Breast epithelium (tissue), 4 donors: ENCODE data around the gene ZNF22. TPM values are rescaled to one million over a fixed set of nuclear protein-coding genes. Genes with fewer than 3 reads are reported as not detected.

Source experiments
- DNase-seq, 2 donors: peaks; one replicate each; pipeline ENCODE4 v3.0.0-alpha.2; 2019; ENCODE audit warnings: low spot score in 2 of 2
- H3K27ac ChIP-seq, 2 donors: fragments of 200-600 bp; sonication (generic) in 1 of 2; one replicate each; pipeline ENCODE4 v1.5.1; 2016 to 2019; ENCODE audit warnings: mild to moderate bottlenecking in 1 of 2
- H3K27me3 ChIP-seq, 2 donors: fragments of 200-600 bp; sonication (generic) in 1 of 2; one replicate each; pipeline versions ENCODE4 v1.5.1 to v1.6.0; 2017 to 2019; ENCODE audit warnings: control low read depth in 1 of 2, mild to moderate bottlenecking in 1 of 2
- H3K36me3 ChIP-seq: fragments of 200-600 bp; one replicate; pipeline ENCODE4 v1.5.1; 2019
- H3K4me1 ChIP-seq, 2 donors: fragments of 200-600 bp; sonication (generic); one replicate each; pipeline ENCODE4 v1.5.1; 2016 to 2019; ENCODE audit warnings: control low read depth in 1 of 2
- H3K4me3 ChIP-seq, 3 donors: fragments of 200-600 bp; sonication (generic); 1 replicate in 2 of 3; 2 replicates in 1 of 3; pipeline ENCODE4 v1.5.1; 2016 to 2019; ENCODE audit warnings: mild to moderate bottlenecking in 3 of 3, moderate library complexity in 2 of 3
- H3K9me3 ChIP-seq, 2 donors: fragments of 200-600 bp; sonication (generic) in 1 of 2; one replicate each; pipeline ENCODE4 v1.5.1; 2016 to 2019; ENCODE audit warnings: control low read depth in 1 of 2
- CTCF ChIP-seq, 3 donors: fragments of 450-650 bp; IDR thresholded peaks; one replicate each; pipeline ENCODE4 v1.5.1; 2016 to 2017; ENCODE audit warnings: antibody characterized with exemption in 3 of 3, mild to moderate bottlenecking in 3 of 3, moderate library complexity in 3 of 3
- POLR2A ChIP-seq: fragments of 450-650 bp; IDR thresholded peaks from one replicate; pipeline ENCODE4 v1.6.1; 2016; ENCODE audit warnings: antibody characterized with exemption, mild to moderate bottlenecking, moderate library complexity
- POLR2AphosphoS5 ChIP-seq, 3 donors: sonication (generic); formaldehyde crosslinking; IDR thresholded peaks; one replicate each; pipeline ENCODE4 v1.6.1; 2017; ENCODE audit warnings: antibody characterized with exemption in 3 of 3
- intact Hi-C: fragments of 100-400 bp; cut with DNase I; formaldehyde crosslinking; loops from one replicate; pipeline ENCODE4 v1.15.1; 2023; ENCODE audit warnings: low total_unique reads
- total RNA-seq, 3 donors: library from RNA; depleted of rRNA; stranded (reverse); fragments of >200 nt; gene quantifications; one replicate each; pipeline ENCODE4 v1.1.0, GENCODE V29; 2016

ZNF22 gene
- total RNA-seq, 3 donors from 2014 or later = 32.0 to 54.1 (median 34.2) TPM

GRCh38 chr10:45044290-45044689 is 43.6 kb downstream of the ZNF22 start:
- Histone ChIP-seq H3K27me3 (no peaks in the 10 kb centered on the region), H3K36me3 (no peaks in the 10 kb centered on the region), H3K4me3 (no peak overlapping the region), H3K4me1 (no peaks in the 10 kb centered on the region), H3K9me3 (no peaks in the 10 kb centered on the region), H3K27ac (no peak overlapping the region)
- no peak for DNase-seq
- intact Hi-C loops = no loop called here
- TF ChIP-seq POLR2AphosphoS5 (IDR thresholded peaks at IDR 0.05) (no peak), CTCF (IDR thresholded peaks at IDR 0.05) (no peak), POLR2A (no peak)

- no peak for DNase-seq
- TF ChIP-seq CTCF (IDR thresholded peaks at IDR 0.05) (no peak), POLR2AphosphoS5 (IDR thresholded peaks at IDR 0.05) (no peak), POLR2A (no peak)
- Histone ChIP-seq H3K9me3 (no peaks in the 10 kb centered on the region), H3K27me3 (no peaks in the 10 kb centered on the region), H3K36me3 (no peaks in the 10 kb centered on the region), H3K4me1 (no peaks in the 10 kb centered on the region), H3K27ac (no peak overlapping the region), H3K4me3 (no peak overlapping the region)
- intact Hi-C loops = no loop called here
Observed at GRCh38 chr10:45050551-45051235, 50.0 kb downstream of the ZNF22 start.

GRCh38 chr10:45052700-45053099 is 52.0 kb downstream of the ZNF22 start:
- Histone ChIP-seq H3K4me1 (no peaks in the 10 kb centered on the region), H3K27me3 (no peaks in the 10 kb centered on the region), H3K9me3 (no peaks in the 10 kb centered on the region), H3K27ac (no peak overlapping the region), H3K36me3 (no peaks in the 10 kb centered on the region), H3K4me3 (no peak overlapping the region)
- TF ChIP-seq POLR2AphosphoS5 (IDR thresholded peaks at IDR 0.05) = no peak
- TF ChIP-seq POLR2A = no peak
- no peak for TF ChIP-seq CTCF (IDR thresholded peaks at IDR 0.05)
- intact Hi-C loops = no loop called here
- DNase-seq = no peak

GRCh38 chr10:45053569-45054100 is 52.9 kb downstream of the ZNF22 start:
- Histone ChIP-seq H3K27ac (no peak overlapping the region), H3K9me3 (no peaks in the 10 kb centered on the region), H3K4me1 (no peaks in the 10 kb centered on the region), H3K36me3 (no peaks in the 10 kb centered on the region), H3K4me3 (no peak overlapping the region), H3K27me3 (no peaks in the 10 kb centered on the region)
- no peak for TF ChIP-seq POLR2A
- TF ChIP-seq CTCF (IDR thresholded peaks at IDR 0.05) = no peak
- TF ChIP-seq POLR2AphosphoS5 (IDR thresholded peaks at IDR 0.05) = no peak
- intact Hi-C loops = no loop called here
- no peak for DNase-seq

Other genes starting within 250 kb of the ZNF22 start
- not detected for gene TMEM72, start 89.6 kb upstream of the ZNF22 start, total RNA-seq
- 100 to 1,000 TPM in 1 of 3 donors, 10 to 100 TPM in 2; 18.7 to 364 (median 41.1) TPM for gene RASSF4, start 41.1 kb upstream of the ZNF22 start, total RNA-seq
- gene DEPP1, start 22.1 kb upstream of the ZNF22 start, total RNA-seq = 1,000 to 10,000 TPM in 1 of 3 donors, 100 to 1,000 TPM in 2; 139 to 2,057 (median 460) TPM